ENCODE measurements around the gene KRT3. TPM values are rescaled to one million over a fixed set of nuclear protein-coding genes. Genes with fewer than 3 reads are reported as not detected.

Gene KRT3
- total and polyA plus RNA-seq, 9 of the 15 experiments (the other 6 are each of a cell fraction or from before 2014, with no cell fraction given) = not detected

DNA sequence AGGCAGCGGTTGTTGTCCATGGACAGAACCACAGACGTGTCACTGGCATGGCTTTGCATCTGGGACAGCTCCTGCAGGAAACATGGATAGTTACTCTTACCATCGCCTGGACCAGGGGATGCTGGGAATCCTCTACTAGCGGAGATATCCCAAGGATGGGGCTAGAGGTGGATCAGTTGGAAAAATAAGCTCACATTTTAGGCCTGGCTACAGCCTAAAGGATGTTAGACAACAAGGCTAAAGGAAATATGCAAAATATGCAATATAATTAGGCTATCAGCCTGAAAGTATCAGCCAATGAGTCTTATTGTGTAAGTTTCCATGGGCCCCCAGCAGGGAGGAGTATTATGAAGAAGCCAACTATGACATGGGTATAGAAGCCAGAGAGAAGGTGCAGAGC lies 23.7 kb downstream of the KRT3 start:
- FAIRE-seq = no peak

DNA sequence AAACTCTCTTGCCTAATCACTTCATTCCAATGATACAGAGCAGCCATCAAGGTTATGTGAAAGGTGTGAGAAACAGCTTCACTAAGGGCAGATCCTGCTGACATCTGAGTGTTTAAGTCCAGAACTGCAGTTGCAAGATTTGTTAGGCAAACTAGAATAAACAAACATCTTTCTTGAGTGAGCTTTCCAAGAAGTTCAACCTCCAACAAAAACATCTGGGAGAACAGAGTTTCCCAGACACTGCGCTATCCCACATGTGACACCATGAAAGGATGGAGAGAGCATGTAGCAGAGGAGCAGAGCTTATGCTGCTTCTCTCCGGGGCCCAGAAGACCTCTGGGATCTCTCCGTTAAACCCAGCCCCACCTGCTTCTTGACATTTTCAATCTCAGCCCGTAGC lies 24.4 kb downstream of the KRT3 start:
- FAIRE-seq = no peak
- in situ Hi-C loops (cut with MboI) = no loop called here
- POLR2A ChIA-PET = interaction anchor here (0.6 to 1.0 kb wide), 3 partner anchors 10 to 18 kb away, joined by 3 to 4 read pairs (median 4); no protein-coding TSS in a partner anchor
- TF ChIP-seq YBX1 (IDR thresholded peaks at IDR 0.05) = no peak
- no peak for TF ChIP-seq KDM4B (IDR thresholded peaks at IDR 0.05; ENCODE audit: borderline replicate concordance in 2 of 2, low read depth in 1 of 2)
- TF ChIP-seq, protein P1, sequence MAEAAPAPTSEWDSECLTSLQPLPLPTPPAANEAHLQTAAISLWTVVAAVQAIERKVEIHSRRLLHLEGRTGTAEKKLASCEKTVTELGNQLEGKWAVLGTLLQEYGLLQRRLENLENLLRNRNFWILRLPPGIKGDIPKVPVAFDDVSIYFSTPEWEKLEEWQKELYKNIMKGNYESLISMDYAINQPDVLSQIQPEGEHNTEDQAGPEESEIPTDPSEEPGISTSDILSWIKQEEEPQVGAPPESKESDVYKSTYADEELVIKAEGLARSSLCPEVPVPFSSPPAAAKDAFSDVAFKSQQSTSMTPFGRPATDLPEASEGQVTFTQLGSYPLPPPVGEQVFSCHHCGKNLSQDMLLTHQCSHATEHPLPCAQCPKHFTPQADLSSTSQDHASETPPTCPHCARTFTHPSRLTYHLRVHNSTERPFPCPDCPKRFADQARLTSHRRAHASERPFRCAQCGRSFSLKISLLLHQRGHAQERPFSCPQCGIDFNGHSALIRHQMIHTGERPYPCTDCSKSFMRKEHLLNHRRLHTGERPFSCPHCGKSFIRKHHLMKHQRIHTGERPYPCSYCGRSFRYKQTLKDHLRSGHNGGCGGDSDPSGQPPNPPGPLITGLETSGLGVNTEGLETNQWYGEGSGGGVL (CRISPR knock-in tag; IDR thresholded peaks at IDR 0.05) = no peak
- TF ChIP-seq POLR2H (tag; IDR thresholded peaks at IDR 0.05; ENCODE audit: low read depth) = no peak
- no peak for TF ChIP-seq POU5F1 (IDR thresholded peaks at IDR 0.05; ENCODE audit: borderline replicate concordance, low read depth, low read length, partially characterized antibody)
- TF ChIP-seq PML (IDR thresholded peaks at IDR 0.05; ENCODE audit: low read length) = no peak
- no peak for TF ChIP-seq TCF3 (CRISPR knock-in tag; IDR thresholded peaks at IDR 0.05)
- no peak for TF ChIP-seq CBX2 (IDR thresholded peaks at IDR 0.05; ENCODE audit: insufficient read depth, low read length, poor library complexity, severe bottlenecking)
- no peak for TF ChIP-seq ZC3H4 (CRISPR knock-in tag; IDR thresholded peaks at IDR 0.05; ENCODE audit: borderline replicate concordance)

More for the DNA sequence above, 23.7 kb downstream of the KRT3 start:
- no peaks in the 10 kb centered on the region for H3K4me1 ChIP-seq (replicated peaks in 1 of 2; ENCODE audit: control insufficient read depth in 2 of 2, insufficient read depth in 2 of 2, low read length in 2 of 2)
- WGBS (ENCODE audit: insufficient coverage, low coverage, missing lambda C conversion rate) = 4% methylated on average over 4 of the region's 4 CpGs
- no peaks in the 10 kb centered on the region for H3K9me1 ChIP-seq (ENCODE audit: control insufficient read depth, insufficient read depth, low read length)
- no peaks in the 10 kb centered on the region for H3K36me3 ChIP-seq (ENCODE audit: control insufficient read depth, insufficient read depth, low read length)
- ChIA-PET POLR2A (interaction anchor here (0.6 to 1.0 kb wide), 3 partner anchors 9 to 17 kb away, joined by 3 to 4 read pairs (median 4); no protein-coding TSS in a partner anchor), CTCF (ENCODE audit: low intra/inter-chr PET ratio) (no interaction called here)
- no peak overlapping the region for H3K27ac ChIP-seq (ENCODE audit: extremely low read depth, low read depth, low read length)
- no peak for ATAC-seq
- in situ Hi-C loops (cut with MboI) = no loop called here
- peaks cover 23 to 67% of the 10 kb centered on the region in 2 experiments for H3K27me3 ChIP-seq (ENCODE audit: control insufficient read depth in 2 of 2, insufficient read depth in 2 of 2, low read length in 2 of 2)
- H3K9me3 ChIP-seq (replicated peaks; ENCODE audit: control insufficient read depth, insufficient read depth, low read depth, low read length) = no peaks in the 10 kb centered on the region
- no peaks in the 10 kb centered on the region for H3K79me2 ChIP-seq (ENCODE audit: control insufficient read depth, insufficient read depth, low read length)
- BruUV-seq (replicated peaks) = no TSS peak
- H4K20me1 ChIP-seq (replicated peaks; ENCODE audit: control insufficient read depth, insufficient read depth, low read length) = no peaks in the 10 kb centered on the region; the same call in none of the 2 replicates
- H2AFZ ChIP-seq (ENCODE audit: low read depth, low read length) = no peak overlapping the region
- TF ChIP-seq MEF2A (IDR thresholded peaks at IDR 0.05; ENCODE audit: control insufficient read depth, low read depth, low read length) (no peak), ZNF780A (CRISPR knock-in tag; IDR thresholded peaks at IDR 0.05) (no peak), ZNF785 (CRISPR knock-in tag; IDR thresholded peaks at IDR 0.05) (no peak), POLR3A (IDR thresholded peaks at IDR 0.05; ENCODE audit: borderline replicate concordance, extremely low read depth, insufficient read depth, insufficient read length) (no peak), PYGO2 (tag; IDR thresholded peaks at IDR 0.05) (no peak)
- TF ChIP-seq, protein P2, sequence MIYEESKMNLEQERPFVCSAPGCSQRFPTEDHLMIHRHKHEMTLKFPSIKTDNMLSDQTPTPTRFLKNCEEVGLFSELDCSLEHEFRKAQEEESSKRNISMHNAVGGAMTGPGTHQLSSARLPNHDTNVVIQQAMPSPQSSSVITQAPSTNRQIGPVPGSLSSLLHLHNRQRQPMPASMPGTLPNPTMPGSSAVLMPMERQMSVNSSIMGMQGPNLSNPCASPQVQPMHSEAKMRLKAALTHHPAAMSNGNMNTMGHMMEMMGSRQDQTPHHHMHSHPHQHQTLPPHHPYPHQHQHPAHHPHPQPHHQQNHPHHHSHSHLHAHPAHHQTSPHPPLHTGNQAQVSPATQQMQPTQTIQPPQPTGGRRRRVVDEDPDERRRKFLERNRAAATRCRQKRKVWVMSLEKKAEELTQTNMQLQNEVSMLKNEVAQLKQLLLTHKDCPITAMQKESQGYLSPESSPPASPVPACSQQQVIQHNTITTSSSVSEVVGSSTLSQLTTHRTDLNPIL (CRISPR knock-in tag; IDR thresholded peaks at IDR 0.05) = no peak
- no peak overlapping the region for H3K4me2 ChIP-seq (ENCODE audit: insufficient read depth, low read length)
- intact Hi-C loops (cut with micrococcal nuclease) = no loop called here
- H3K9ac ChIP-seq (ENCODE audit: insufficient read depth in 1 of 2, low read depth in 2 of 2, low read length in 2 of 2) = no peak overlapping the region
- no peak for DNase-seq (ENCODE audit: extremely low read depth in 1 of 4, low spot score in 3 of 4)
- H3K4me3 ChIP-seq = no peak overlapping the region

More for the DNA sequence above, 24.4 kb downstream of the KRT3 start:
- Histone ChIP-seq H3K9ac (ENCODE audit: insufficient read depth in 1 of 2, low read depth in 2 of 2, low read length in 2 of 2) (no peak overlapping the region), H3K27me3 (ENCODE audit: control insufficient read depth in 2 of 2, insufficient read depth in 2 of 2, low read length in 2 of 2) (peaks cover 22 to 62% of the 10 kb centered on the region in 2 experiments), H2AFZ (ENCODE audit: low read depth, low read length) (no peak overlapping the region), H3K9me3 (replicated peaks; ENCODE audit: control insufficient read depth, insufficient read depth, low read depth, low read length) (no peaks in the 10 kb centered on the region), H3K9me1 (ENCODE audit: control insufficient read depth, insufficient read depth, low read length) (no peaks in the 10 kb centered on the region), H3K4me3 (no peak overlapping the region), H3K4me2 (ENCODE audit: insufficient read depth, low read length) (no peak overlapping the region), H4K20me1 (replicated peaks; ENCODE audit: control insufficient read depth, insufficient read depth, low read length) (no peaks in the 10 kb centered on the region; the same call in none of the 2 replicates), H3K36me3 (ENCODE audit: control insufficient read depth, insufficient read depth, low read length) (no peaks in the 10 kb centered on the region), H3K79me2 (ENCODE audit: control insufficient read depth, insufficient read depth, low read length) (no peaks in the 10 kb centered on the region), H3K4me1 (replicated peaks in 1 of 2; ENCODE audit: control insufficient read depth in 2 of 2, insufficient read depth in 2 of 2, low read length in 2 of 2) (no peaks in the 10 kb centered on the region), H3K27ac (ENCODE audit: extremely low read depth, low read depth, low read length) (no peak overlapping the region)
- whole genome bisulfite sequencing (ENCODE audit: insufficient coverage, low coverage, missing lambda C conversion rate) = 0% methylated on average over 4 of the region's 4 CpGs
- CTCF ChIA-PET (ENCODE audit: low intra/inter-chr PET ratio) = no interaction called here
- intact Hi-C loops (cut with micrococcal nuclease) = no loop called here
- no peak for ATAC-seq
- no TSS peak for BruUV-seq (replicated peaks)
- DNase-seq (ENCODE audit: extremely low read depth in 1 of 4, low spot score in 3 of 4) = no peak
